ENCODE results near the gene HNRNPDL.

The HNRNPDL gene

DNA sequence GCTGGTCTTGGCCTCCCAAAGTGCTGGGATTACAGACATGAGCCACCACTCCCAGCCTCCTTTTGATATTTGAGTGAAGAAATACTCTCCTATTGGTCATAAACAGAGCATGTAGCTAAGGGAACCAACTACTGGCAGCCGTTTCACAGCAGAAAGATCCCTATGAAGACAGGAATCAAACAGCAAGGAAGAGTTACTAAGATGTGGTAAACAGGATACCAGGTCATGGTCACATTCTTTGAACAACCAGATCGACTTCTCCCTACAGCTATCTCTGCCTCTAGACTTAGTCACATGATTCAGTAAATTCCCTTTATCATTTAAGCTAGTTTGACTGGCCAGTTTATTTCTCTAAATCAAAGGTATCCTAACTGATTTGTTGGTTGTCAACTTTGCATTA lies 47.5 kb downstream of the HNRNPDL start:
- ChIA-PET POLR2A (no interaction called here), CTCF (interaction anchor here (0.8 to 1.7 kb wide), 3 partner anchors 9 to 46 kb away, joined by 3 to 4 read pairs (median 4); no protein-coding TSS in a partner anchor)
- TF ChIP-seq, protein P1, sequence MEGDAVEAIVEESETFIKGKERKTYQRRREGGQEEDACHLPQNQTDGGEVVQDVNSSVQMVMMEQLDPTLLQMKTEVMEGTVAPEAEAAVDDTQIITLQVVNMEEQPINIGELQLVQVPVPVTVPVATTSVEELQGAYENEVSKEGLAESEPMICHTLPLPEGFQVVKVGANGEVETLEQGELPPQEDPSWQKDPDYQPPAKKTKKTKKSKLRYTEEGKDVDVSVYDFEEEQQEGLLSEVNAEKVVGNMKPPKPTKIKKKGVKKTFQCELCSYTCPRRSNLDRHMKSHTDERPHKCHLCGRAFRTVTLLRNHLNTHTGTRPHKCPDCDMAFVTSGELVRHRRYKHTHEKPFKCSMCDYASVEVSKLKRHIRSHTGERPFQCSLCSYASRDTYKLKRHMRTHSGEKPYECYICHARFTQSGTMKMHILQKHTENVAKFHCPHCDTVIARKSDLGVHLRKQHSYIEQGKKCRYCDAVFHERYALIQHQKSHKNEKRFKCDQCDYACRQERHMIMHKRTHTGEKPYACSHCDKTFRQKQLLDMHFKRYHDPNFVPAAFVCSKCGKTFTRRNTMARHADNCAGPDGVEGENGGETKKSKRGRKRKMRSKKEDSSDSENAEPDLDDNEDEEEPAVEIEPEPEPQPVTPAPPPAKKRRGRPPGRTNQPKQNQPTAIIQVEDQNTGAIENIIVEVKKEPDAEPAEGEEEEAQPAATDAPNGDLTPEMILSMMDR (IDR thresholded peaks at IDR 0.05; ENCODE audit: control extremely low read depth, extremely low read depth, low read depth, missing control alignments): no peak
- no peak for DNase-seq (ENCODE audit: extremely low spot score)

DNA sequence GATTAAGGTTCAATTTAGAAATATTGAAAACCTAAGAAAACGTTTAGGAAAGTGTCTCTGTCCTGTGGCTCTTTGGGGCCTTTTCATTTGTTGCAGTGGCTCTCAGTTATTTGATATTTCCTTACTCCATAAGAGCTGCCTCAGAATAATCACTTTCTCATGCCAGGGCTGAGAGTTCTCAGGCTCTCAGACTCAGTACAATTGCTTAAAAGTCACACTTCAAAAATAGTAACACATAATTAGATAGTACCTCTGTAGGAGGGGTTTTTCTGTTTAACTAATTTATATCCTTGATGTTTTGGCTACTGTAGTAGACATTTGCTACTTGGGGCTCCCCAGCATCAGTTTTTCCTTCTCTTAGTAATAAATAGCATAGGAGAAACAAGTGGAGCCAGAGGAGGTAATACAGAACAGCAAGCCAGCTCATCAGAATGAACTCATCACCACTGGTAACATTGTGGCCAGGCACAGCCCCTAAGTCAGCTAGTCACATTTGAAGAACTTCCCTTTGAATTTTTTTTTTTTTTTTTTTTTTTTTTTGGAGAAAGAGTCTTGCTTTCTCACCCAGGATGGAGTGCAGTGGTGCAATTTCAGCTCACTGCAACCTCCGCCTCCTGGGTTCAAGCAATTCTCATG lies 48.5 kb downstream of the HNRNPDL start:
- POLR2A ChIA-PET: interaction anchor here (0.6 to 1.4 kb wide), 3 partner anchors 24 to 43 kb away, joined by 3 to 6 read pairs (median 3); no protein-coding TSS in a partner anchor
- TF ChIP-seq, protein P1 (IDR thresholded peaks at IDR 0.05; ENCODE audit: control extremely low read depth, extremely low read depth, low read depth, missing control alignments): no peak
- DNase-seq (ENCODE audit: extremely low spot score): no peak
- CTCF ChIA-PET: interaction anchor here (1.4 to 1.8 kb wide), 2 partner anchors 33 to 48 kb away, joined by 5 read pairs; no protein-coding TSS in a partner anchor

DNA sequence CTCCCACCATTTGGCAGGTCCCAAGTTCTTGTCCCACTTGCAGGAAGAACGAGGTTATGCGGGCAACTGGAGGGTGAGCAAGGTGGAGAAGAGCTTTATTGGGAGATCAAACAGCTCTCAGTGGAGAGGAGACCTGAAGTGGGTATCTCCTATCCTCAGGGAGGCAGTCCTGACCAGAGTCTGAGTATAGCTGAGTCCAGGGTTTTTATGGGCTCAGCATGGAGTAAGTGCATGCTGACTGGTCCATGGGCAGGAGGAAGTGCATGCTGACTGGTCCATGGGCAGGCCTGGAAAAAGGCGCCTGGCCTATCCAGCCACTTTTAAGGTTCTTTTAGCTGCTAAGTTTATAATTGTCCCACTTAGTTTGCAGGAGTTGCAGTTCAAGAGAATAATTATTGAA lies 49.0 kb downstream of the HNRNPDL start:
- POLR2A ChIA-PET: interaction anchor here (1.4 kb wide), 1 partner anchor 43 kb away, joined by 3 read pairs; no protein-coding TSS in a partner anchor
- CTCF ChIA-PET: interaction anchor here (1.4 to 1.8 kb wide), 2 partner anchors 33 to 48 kb away, joined by 5 read pairs; no protein-coding TSS in a partner anchor
- TF ChIP-seq, protein P1 (IDR thresholded peaks at IDR 0.05; ENCODE audit: control extremely low read depth, extremely low read depth, low read depth, missing control alignments): no peak
- DNase-seq (ENCODE audit: extremely low spot score): no peak

- DNase-seq (ENCODE audit: extremely low spot score): no peak
- POLR2A ChIA-PET: interaction anchor here (0.6 to 1.4 kb wide), 2 partner anchors 43 to 212 kb away, joined by 3 to 5 read pairs; no protein-coding TSS in a partner anchor
- CTCF ChIA-PET: interaction anchor here (1.4 to 1.8 kb wide), 2 partner anchors 33 to 48 kb away, joined by 5 read pairs; no protein-coding TSS in a partner anchor
- TF ChIP-seq, protein P1 (IDR thresholded peaks at IDR 0.05; ENCODE audit: control extremely low read depth, extremely low read depth, low read depth, missing control alignments): no peak
Observed at GRCh38 chr4:82380831-82381230, 49.4 kb downstream of the HNRNPDL start.

- ChIA-PET POLR2A (interaction anchor here (0.6 kb wide), 1 partner anchor 212 kb away, joined by 5 read pairs; no protein-coding TSS in a partner anchor), CTCF (interaction anchor here (1.8 kb wide), 1 partner anchor 34 kb away, joined by 5 read pairs; no protein-coding TSS in a partner anchor)
- TF ChIP-seq, protein P1 (IDR thresholded peaks at IDR 0.05; ENCODE audit: control extremely low read depth, extremely low read depth, low read depth, missing control alignments): no peak
- DNase-seq (ENCODE audit: extremely low spot score): no peak
Observed at GRCh38 chr4:82380344-82380743, 49.9 kb downstream of the HNRNPDL start.

- ChIA-PET POLR2A (interaction anchor here (2.3 kb wide), 1 partner anchor 53 kb away, joined by 10 read pairs; no protein-coding TSS in a partner anchor), CTCF (no interaction called here)
- TF ChIP-seq, protein P1 (IDR thresholded peaks at IDR 0.05; ENCODE audit: control extremely low read depth, extremely low read depth, low read depth, missing control alignments): no peak
- DNase-seq (ENCODE audit: extremely low spot score): no peak
Observed at GRCh38 chr4:82376109-82376508, 54.2 kb downstream of the HNRNPDL start.

All from GM10248 (cell line).